Activated T-cell treated with anti-CD3 and anti-CD28 coated beads, Interleukin-2, amount 50 U/mL, for 4 hours (primary cell): ENCODE data around the gene LTB. TPM values are rescaled to one million over a fixed set of nuclear protein-coding genes. Genes with fewer than 3 reads are reported as not detected.

Experiments
- ATAC-seq, 2 donors: fragments of 200-7000 bp; cut with Tn5 transposase; one replicate each; pipeline ENCODE4 v1.10.0; 2021
- DNase-seq: peaks from one replicate; pipeline ENCODE4 v3.0.0-alpha.2; 2020
- H3K27me3 Mint-ChIP-seq: one replicate; pipeline ENCODE4 v1.8.0; 2021; ENCODE audit warnings: low read depth, mixed read lengths
- H3K36me3 Mint-ChIP-seq: one replicate; pipeline ENCODE4 v1.8.0; 2022; ENCODE audit warnings: mixed read lengths; ENCODE audit not compliant: insufficient read depth
- H3K4me1 Mint-ChIP-seq: one replicate; pipeline ENCODE4 v1.8.0; 2021; ENCODE audit warnings: low read depth, mixed read lengths
- H3K4me3 Mint-ChIP-seq: one replicate; pipeline ENCODE4 v1.8.0; 2021; ENCODE audit warnings: mild to moderate bottlenecking, moderate library complexity, mixed read lengths
- H3K9me3 Mint-ChIP-seq: one replicate; pipeline ENCODE4 v1.8.0; 2021; ENCODE audit warnings: mixed read lengths
- total RNA-seq, 3 donors: library from RNA; stranded (reverse); gene quantifications; one replicate each; pipeline ENCODE4 v1.2.1, GENCODE V29; 2021

The LTB gene
- total RNA-seq, 3 donors from 2014 or later = 161 to 210 (median 186) TPM

GRCh38 chr6:31541059-31541657, 41.1 kb downstream of the LTB start:
- Mint-ChIP-seq H3K9me3 (no peaks in the 10 kb centered on the region), H3K4me1 (peaks cover 48% of the 10 kb centered on the region), H3K4me3 (peak overlapping the region; percentile 96), H3K36me3 (peaks cover 41% of the 10 kb centered on the region), H3K27me3 (no peaks in the 10 kb centered on the region)
- ATAC-seq (peak; percentile 12), DNase-seq (peak; percentile 51)

DNA sequence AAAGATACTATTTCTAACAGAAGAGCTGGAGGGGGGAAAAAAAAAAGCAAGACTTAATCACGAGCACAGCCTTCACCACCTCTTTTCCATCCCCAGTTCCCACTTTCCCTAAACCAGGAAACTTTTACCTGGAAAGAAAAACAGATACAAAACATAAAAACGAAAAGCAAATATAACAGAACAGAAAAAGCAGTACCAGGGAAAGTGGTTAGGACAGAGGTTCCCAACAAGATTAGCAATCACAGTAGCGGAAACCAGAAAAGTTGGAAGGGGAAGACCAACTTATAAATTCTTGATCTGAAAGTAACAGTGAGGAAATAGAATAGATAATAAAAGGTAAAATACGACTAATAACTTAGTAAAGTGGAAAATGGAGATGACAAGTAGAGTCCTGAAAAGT, 41.6 kb downstream of the LTB start:
- peaks cover 51% of the 10 kb centered on the region for H3K4me1 Mint-ChIP-seq

GRCh38 chr6:31538805-31539400, 43.3 kb downstream of the LTB start:
- no peak for ATAC-seq
- Mint-ChIP-seq H3K4me3 (peak overlapping the region; percentile 96), H3K4me1 (peaks cover 51% of the 10 kb centered on the region), H3K27me3 (no peaks in the 10 kb centered on the region), H3K36me3 (peaks cover 58% of the 10 kb centered on the region), H3K9me3 (no peaks in the 10 kb centered on the region)
- DNase-seq = no peak

More for the DNA sequence above, 41.6 kb downstream of the LTB start:
- Mint-ChIP-seq H3K9me3 (no peaks in the 10 kb centered on the region), H3K27me3 (no peaks in the 10 kb centered on the region), H3K4me3 (peak overlapping the region; percentile 96), H3K36me3 (peaks cover 46% of the 10 kb centered on the region)
- DNase-seq (no peak), ATAC-seq (no peak)

GRCh38 chr6:31535538-31536324, 46.5 kb downstream of the LTB start:
- Mint-ChIP-seq H3K36me3 (peaks cover 68% of the 10 kb centered on the region), H3K4me1 (peaks cover 52% of the 10 kb centered on the region), H3K27me3 (no peaks in the 10 kb centered on the region), H3K9me3 (no peaks in the 10 kb centered on the region), H3K4me3 (no peak overlapping the region)
- peak; percentile 33 to 42 for ATAC-seq
- no peak for DNase-seq

DNA sequence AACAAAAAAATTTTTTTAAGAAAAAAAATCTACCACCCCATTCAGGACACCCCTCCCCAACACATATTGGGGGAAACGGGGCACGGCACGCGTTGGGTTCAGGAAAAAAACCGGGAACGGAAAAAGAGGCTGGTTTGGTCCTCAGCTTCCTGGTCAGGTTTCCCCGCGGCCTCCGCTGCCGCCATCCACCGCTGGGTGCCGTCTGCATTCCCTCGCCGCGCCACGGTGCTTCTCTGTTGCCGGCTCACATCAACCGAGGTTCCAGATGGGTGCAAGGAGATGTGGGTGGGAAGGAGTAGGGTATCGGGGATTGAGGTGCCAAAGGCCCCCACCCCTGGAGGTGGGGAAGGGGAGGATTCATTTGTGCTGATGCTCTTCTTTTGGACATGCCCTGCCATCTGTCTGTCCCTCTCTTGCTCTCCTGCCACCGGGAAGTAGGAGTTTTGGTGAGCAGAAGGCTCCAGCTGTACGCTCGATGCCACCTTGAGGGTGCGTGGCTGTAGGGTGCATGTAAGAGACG, 47.6 kb downstream of the LTB start:
- Mint-ChIP-seq H3K27me3 (no peaks in the 10 kb centered on the region), H3K36me3 (peaks cover 68% of the 10 kb centered on the region), H3K4me1 (peaks cover 44% of the 10 kb centered on the region), H3K4me3 (no peak overlapping the region), H3K9me3 (no peaks in the 10 kb centered on the region)
- DNase-seq (no peak), ATAC-seq (no peak)

DNA sequence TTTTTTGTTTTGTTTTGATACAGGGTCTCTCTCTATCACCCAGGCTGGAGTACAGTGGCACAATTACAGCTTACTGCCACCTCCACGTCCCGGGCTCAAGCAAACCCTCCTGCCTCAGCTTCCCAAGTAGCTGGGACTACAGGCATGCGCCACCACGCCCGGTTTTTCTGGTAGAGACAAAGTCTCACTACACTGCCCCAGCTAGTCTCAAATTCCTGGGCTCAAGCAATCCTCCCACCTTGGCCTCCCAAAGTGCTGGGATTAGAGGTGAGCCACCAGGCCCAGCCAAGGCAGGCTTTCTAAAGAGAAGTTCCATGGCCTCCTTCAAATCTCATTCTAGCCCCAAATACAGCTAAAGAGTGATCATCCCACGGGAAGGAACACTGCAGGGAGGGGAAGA, 48.2 kb downstream of the LTB start:
- DNase-seq (no peak), ATAC-seq (no peak)
- no peaks in the 10 kb centered on the region for H3K27me3 Mint-ChIP-seq
- peaks cover 65% of the 10 kb centered on the region for H3K36me3 Mint-ChIP-seq
- H3K4me3 Mint-ChIP-seq = no peak overlapping the region
- peaks cover 38% of the 10 kb centered on the region for H3K4me1 Mint-ChIP-seq
- H3K9me3 Mint-ChIP-seq = no peaks in the 10 kb centered on the region

DNA sequence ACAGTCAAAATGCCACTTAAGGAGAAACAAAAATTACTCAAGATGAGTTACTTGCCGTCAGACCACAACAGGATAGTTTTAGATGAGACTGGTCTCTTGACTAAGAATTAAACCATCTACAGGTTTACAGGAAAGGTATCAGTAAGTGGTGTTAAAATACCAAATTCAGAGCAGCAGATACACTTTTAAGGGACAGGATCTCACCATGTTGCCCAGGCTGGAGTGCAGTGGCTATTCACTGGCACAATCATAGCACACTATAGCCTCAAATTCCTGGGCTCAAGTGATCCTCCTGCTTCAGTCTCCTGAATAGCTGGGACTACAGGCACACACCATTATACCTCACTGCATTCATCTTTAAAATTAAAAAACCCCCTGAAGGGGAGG, 48.8 kb downstream of the LTB start:
- Mint-ChIP-seq H3K9me3 (no peaks in the 10 kb centered on the region), H3K27me3 (no peaks in the 10 kb centered on the region), H3K36me3 (peaks cover 59% of the 10 kb centered on the region), H3K4me3 (no peak overlapping the region), H3K4me1 (peaks cover 33% of the 10 kb centered on the region)
- no peak for DNase-seq
- no peak for ATAC-seq

DNA sequence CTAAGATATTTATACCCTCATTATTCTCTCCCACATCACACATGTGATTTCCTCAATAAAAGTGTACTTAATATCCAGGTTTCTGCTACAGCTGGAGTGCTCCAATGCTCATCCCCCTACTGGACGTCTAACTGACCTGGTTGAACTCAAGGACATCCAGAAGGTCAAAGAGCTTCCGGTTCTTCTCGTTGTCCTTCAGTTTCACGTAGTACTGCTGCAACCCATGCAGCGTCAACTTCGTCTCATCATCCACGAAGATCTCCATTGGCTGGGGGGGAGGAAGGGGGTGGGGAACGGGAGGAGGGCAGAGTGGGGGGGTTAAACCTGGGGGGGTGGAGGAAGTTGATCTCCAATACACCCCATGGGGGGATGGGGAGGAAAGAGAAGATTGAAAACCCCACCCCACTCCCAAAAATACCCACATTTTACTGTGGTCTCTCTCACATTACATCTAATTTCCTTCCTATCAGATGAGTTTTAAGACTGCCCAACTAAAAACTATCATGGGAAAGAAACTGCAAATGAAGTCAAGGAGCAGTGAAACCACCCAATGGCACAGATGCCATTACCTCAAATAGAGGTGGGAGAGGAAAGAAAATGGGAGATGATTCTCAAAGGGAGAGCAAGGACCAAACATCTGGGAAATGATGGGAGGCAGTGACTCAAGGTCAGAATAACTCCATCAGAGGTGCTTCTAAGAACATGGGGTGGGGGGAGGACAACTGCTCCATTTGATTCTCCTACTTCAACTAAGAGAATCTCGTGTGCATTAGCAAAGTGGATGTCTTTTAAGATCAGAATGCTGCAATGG, 49.4 kb downstream of the LTB start:
- Mint-ChIP-seq H3K27me3 (no peaks in the 10 kb centered on the region), H3K4me3 (no peak overlapping the region), H3K4me1 (peaks cover 29% of the 10 kb centered on the region), H3K9me3 (no peaks in the 10 kb centered on the region), H3K36me3 (peaks cover 57% of the 10 kb centered on the region)
- DNase-seq (no peak), ATAC-seq (no peak)

DNA sequence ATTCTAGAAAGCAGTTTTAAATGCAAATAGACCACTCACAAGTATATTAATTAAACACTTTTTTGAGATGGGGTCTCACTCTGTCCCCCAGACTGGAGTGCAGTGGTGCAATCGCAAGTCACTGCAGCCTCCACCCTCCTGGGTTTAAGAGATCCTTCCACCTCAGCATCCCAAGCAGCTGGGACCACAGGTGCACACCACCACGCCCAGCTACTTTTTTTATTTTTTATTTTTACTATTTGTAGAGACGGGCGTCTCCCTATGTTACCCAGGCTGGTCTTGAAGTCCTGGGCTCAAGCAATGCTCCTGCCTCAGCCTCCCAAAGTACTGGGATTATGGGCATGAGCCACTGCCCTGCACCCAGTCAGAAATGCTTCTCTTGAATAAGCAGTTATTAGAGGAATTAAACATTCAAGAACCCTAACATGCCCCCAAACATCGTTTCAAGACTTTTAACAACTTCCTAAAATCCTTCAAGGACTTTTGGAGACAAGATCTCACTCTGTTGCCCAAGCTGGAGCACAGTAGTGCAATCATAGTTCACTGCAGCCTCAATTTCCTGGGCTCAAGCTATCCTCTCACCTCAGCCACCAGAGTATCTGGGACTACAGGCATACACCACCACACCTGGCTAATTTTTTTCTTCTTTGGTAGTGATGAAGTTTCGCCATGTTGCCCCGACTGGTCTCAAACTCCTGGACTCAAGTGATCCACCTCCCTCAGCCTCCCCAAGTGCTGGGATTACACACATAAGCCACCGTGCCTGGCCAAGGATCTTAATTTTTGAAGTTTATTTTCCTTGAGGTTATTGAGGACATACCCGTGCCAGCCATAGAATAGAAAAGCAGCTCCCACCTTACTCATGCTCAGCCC, 50.2 kb downstream of the LTB start:
- peaks cover 52% of the 10 kb centered on the region for H3K36me3 Mint-ChIP-seq
- H3K4me3 Mint-ChIP-seq = no peak overlapping the region
- no peaks in the 10 kb centered on the region for H3K27me3 Mint-ChIP-seq
- H3K9me3 Mint-ChIP-seq = no peaks in the 10 kb centered on the region
- H3K4me1 Mint-ChIP-seq = peaks cover 24% of the 10 kb centered on the region
- DNase-seq (no peak), ATAC-seq (no peak)

DNA sequence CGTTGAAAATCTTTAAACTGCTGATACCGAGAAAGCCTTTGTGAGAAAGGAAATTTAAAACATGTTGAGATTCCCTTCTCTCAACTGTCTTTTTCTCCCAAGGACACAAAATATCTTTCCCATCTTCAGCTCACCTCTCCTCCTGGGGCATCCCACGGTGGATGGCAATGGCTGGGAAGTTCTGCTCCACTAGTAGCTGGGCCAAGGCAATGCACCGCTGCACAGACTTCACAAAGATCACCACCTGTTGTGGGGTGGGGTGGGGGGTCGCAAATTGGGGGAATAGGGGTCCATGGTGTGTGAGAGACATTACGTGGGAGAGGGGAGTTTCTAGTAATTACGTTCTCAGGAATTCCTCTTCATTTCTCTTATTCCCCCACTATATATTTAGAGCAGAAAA, 51.1 kb downstream of the LTB start:
- DNase-seq = no peak
- no peaks in the 10 kb centered on the region for H3K9me3 Mint-ChIP-seq
- H3K36me3 Mint-ChIP-seq = peaks cover 47% of the 10 kb centered on the region
- peaks cover 19% of the 10 kb centered on the region for H3K4me1 Mint-ChIP-seq
- no peak for ATAC-seq
- no peak overlapping the region for H3K4me3 Mint-ChIP-seq
- no peaks in the 10 kb centered on the region for H3K27me3 Mint-ChIP-seq

DNA sequence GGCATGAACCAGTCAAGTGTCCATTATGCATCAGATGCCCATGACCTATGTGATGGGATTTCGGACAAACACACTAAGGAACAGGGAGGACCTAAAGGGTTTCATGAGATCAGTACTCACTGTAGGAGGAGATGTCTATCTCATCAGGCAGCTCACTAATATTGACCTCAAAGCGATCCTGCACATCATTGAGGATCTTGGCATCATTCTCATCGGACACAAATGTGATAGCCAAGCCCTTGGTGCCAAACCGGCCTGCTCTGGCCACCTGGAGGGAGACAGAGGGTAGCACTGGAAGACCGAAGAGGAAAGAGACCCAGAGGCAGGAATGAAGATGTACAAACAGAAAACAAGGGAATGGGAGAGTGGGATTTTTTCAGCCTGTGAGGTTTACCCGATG, 51.6 kb downstream of the LTB start:
- H3K36me3 Mint-ChIP-seq = peaks cover 42% of the 10 kb centered on the region

More for the DNA sequence above, 51.6 kb downstream of the LTB start:
- ATAC-seq = no peak
- Mint-ChIP-seq H3K9me3 (no peaks in the 10 kb centered on the region), H3K4me3 (no peak overlapping the region), H3K27me3 (no peaks in the 10 kb centered on the region), H3K4me1 (peaks cover 14% of the 10 kb centered on the region)
- DNase-seq = no peak
